ENCODE measurements around the gene PLS1. TPM values are rescaled to one million over a fixed set of nuclear protein-coding genes. Genes with fewer than 3 reads are reported as not detected.

PLS1 gene
- total and polyA plus RNA-seq, 4 donors: 9.3 to 45.4 (median 18.7) TPM

DNA sequence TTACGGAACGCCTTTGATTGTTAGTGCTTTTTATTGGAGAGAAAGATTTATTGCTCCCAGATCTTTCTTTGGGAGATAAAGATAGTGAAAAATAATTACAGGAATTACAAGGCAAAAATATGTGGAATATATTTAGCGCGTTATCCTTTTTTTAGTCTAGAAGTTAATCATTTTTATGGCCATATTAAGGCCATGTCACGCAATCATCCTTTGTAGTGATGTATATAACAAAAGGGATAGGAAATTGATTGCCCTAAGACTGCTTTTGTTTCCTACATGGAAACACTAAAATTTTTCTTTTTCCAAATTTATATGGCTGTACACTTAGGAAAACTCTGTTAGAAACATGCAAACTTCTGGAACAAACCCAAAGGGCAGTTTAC lies 129.2 kb downstream of the PLS1 start:
- H3K36me3 ChIP-seq (ENCODE audit: control insufficient read depth in 4 of 4, insufficient read depth in 4 of 4, low read length in 4 of 4): no peaks in the 10 kb centered on the region
- DNase-seq (peak in 1 of 3 donors; percentile 32), ATAC-seq (ENCODE audit: insufficient read depth, low FRiP score) (no peak)
- H3K27me3 ChIP-seq (ENCODE audit: control insufficient read depth in 3 of 3, insufficient read depth in 3 of 3, low read length in 2 of 3): peaks cover 0 to 2% (median 0%) of the 10 kb centered on the region in 3 donors
- no peaks in the 10 kb centered on the region for H3K9me3 ChIP-seq (ENCODE audit: control insufficient read depth in 4 of 4, insufficient read depth in 3 of 4, low read length in 3 of 4)
- TF ChIP-seq, protein P1, sequence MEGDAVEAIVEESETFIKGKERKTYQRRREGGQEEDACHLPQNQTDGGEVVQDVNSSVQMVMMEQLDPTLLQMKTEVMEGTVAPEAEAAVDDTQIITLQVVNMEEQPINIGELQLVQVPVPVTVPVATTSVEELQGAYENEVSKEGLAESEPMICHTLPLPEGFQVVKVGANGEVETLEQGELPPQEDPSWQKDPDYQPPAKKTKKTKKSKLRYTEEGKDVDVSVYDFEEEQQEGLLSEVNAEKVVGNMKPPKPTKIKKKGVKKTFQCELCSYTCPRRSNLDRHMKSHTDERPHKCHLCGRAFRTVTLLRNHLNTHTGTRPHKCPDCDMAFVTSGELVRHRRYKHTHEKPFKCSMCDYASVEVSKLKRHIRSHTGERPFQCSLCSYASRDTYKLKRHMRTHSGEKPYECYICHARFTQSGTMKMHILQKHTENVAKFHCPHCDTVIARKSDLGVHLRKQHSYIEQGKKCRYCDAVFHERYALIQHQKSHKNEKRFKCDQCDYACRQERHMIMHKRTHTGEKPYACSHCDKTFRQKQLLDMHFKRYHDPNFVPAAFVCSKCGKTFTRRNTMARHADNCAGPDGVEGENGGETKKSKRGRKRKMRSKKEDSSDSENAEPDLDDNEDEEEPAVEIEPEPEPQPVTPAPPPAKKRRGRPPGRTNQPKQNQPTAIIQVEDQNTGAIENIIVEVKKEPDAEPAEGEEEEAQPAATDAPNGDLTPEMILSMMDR (IDR thresholded peaks at IDR 0.05; ENCODE audit: control extremely low read depth, extremely low read depth): no peak
- H3K4me3 ChIP-seq: no peak overlapping the region
- peak overlapping the region; percentile 85 to 96 for H3K9ac ChIP-seq (ENCODE audit: insufficient read depth in 1 of 2, low read length in 2 of 2)
- peaks cover 0 to 15% (median 0%) of the 10 kb centered on the region in 5 donors for H3K4me1 ChIP-seq (ENCODE audit: control insufficient read depth in 5 of 5, insufficient read depth in 5 of 5, low read length in 5 of 5)
- WGBS, 2 donors: 73 to 82% methylated on average over 5 of the region's 5 CpGs
- no peak overlapping the region for H3K27ac ChIP-seq (ENCODE audit: low read depth in 1 of 2, low read length in 1 of 2)

DNA sequence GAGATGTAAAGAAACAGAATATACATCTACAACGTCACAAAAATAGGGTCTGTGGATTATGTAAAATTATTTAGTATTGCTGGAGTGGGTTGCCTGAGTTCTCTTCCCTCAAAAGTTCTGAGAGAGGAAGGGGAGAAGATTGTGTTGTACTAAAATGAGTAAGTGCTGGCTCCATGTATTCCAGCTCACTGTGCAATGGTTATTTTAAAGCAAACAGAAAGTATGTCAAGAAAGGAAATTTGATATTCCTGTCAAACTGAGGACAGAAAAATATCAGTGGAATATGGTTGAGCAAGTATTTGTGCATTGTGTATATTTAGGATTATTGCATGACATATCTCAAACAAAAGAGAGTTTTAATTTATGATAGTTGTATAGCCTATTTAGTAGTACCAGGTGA lies 129.8 kb downstream of the PLS1 start:
- Histone ChIP-seq H3K9ac (ENCODE audit: insufficient read depth in 1 of 2, low read length in 2 of 2) (no peak overlapping the region), H3K27ac (ENCODE audit: low read depth in 1 of 2, low read length in 1 of 2) (no peak overlapping the region), H3K4me1 (ENCODE audit: control insufficient read depth in 5 of 5, insufficient read depth in 5 of 5, low read length in 5 of 5) (peaks cover 0 to 15% (median 0%) of the 10 kb centered on the region in 5 donors), H3K9me3 (ENCODE audit: control insufficient read depth in 4 of 4, insufficient read depth in 3 of 4, low read length in 3 of 4) (no peaks in the 10 kb centered on the region), H3K27me3 (ENCODE audit: control insufficient read depth in 3 of 3, insufficient read depth in 3 of 3, low read length in 2 of 3) (peaks cover 0 to 2% (median 0%) of the 10 kb centered on the region in 3 donors), H3K4me3 (no peak overlapping the region), H3K36me3 (ENCODE audit: control insufficient read depth in 4 of 4, insufficient read depth in 4 of 4, low read length in 4 of 4) (no peaks in the 10 kb centered on the region)
- TF ChIP-seq, protein P1 (IDR thresholded peaks at IDR 0.05; ENCODE audit: control extremely low read depth, extremely low read depth): no peak
- ATAC-seq (ENCODE audit: insufficient read depth, low FRiP score): no peak
- no peak for DNase-seq
- WGBS, 2 donors: 67 to 73% methylated on average over 1 of the region's 1 CpG

DNA sequence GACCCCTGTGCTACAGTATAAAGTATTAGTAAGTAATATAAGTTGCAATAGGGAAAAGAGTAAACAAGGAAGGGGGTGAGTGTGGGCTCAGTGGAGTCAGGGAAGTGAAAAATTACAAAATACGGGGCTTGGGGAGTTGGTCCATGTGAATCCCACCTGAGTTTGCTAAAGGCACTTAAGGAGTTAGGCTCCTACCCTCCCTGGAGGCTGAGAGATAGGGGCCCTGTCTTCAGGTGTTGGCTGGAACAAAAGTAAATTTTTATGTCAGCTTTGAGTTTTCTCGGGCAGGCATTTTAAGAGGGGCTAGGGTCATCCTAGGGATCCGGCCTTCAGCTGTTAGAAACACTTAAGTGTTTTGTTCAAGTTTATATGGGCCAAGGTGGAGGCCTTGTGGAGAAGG lies 135.9 kb downstream of the PLS1 start:
- no peaks in the 10 kb centered on the region for H3K36me3 ChIP-seq (ENCODE audit: control insufficient read depth in 4 of 4, insufficient read depth in 4 of 4, low read length in 4 of 4)
- H3K4me1 ChIP-seq (ENCODE audit: control insufficient read depth in 5 of 5, insufficient read depth in 5 of 5, low read length in 5 of 5): peaks cover 0 to 5% (median 0%) of the 10 kb centered on the region in 5 donors
- no peak for ATAC-seq (ENCODE audit: insufficient read depth, low FRiP score)
- H3K27me3 ChIP-seq (ENCODE audit: control insufficient read depth in 3 of 3, insufficient read depth in 3 of 3, low read length in 2 of 3): no peaks in the 10 kb centered on the region
- WGBS, 2 donors: 90% methylated on average over 3 of the region's 3 CpGs
- TF ChIP-seq, protein P1 (IDR thresholded peaks at IDR 0.05; ENCODE audit: control extremely low read depth, extremely low read depth): no peak
- H3K4me3 ChIP-seq: no peak overlapping the region
- H3K27ac ChIP-seq (ENCODE audit: low read depth in 1 of 2, low read length in 1 of 2): no peak overlapping the region
- H3K9me3 ChIP-seq (ENCODE audit: control insufficient read depth in 4 of 4, insufficient read depth in 3 of 4, low read length in 3 of 4): no peaks in the 10 kb centered on the region
- H3K9ac ChIP-seq (ENCODE audit: insufficient read depth in 1 of 2, low read length in 2 of 2): no peak overlapping the region
- DNase-seq: no peak

DNA sequence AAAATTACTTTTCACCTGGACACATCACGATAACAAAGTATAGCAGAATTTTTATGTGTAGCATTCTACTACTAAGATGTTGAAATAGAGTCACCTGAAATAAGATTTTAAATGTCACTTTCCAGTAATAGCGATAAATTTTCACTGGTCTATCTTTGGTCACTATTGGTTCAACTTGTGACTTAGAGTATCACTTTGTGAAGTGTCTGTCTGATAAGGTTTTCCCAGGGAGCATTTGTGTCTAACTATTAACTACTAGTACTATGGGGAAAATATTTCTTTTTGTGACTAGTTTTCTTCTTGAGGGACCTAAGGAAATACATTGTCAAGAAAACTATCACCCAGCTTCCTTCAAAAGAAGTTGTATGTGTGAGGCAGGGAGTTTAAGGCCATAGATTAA lies 138.6 kb downstream of the PLS1 start:
- 97% methylated on average over 2 of the region's 2 CpGs for WGBS, 2 donors
- no peak for ATAC-seq (ENCODE audit: insufficient read depth, low FRiP score)

More for the DNA sequence above, 138.6 kb downstream of the PLS1 start:
- Histone ChIP-seq H3K27ac (ENCODE audit: low read depth in 1 of 2, low read length in 1 of 2) (no peak overlapping the region), H3K4me3 (no peak overlapping the region), H3K9ac (ENCODE audit: insufficient read depth in 1 of 2, low read length in 2 of 2) (no peak overlapping the region), H3K4me1 (ENCODE audit: control insufficient read depth in 5 of 5, insufficient read depth in 5 of 5, low read length in 5 of 5) (peaks cover 0 to 5% (median 0%) of the 10 kb centered on the region in 5 donors), H3K36me3 (ENCODE audit: control insufficient read depth in 4 of 4, insufficient read depth in 4 of 4, low read length in 4 of 4) (no peaks in the 10 kb centered on the region), H3K27me3 (ENCODE audit: control insufficient read depth in 3 of 3, insufficient read depth in 3 of 3, low read length in 2 of 3) (no peaks in the 10 kb centered on the region), H3K9me3 (ENCODE audit: control insufficient read depth in 4 of 4, insufficient read depth in 3 of 4, low read length in 3 of 4) (no peaks in the 10 kb centered on the region)
- TF ChIP-seq, protein P1 (IDR thresholded peaks at IDR 0.05; ENCODE audit: control extremely low read depth, extremely low read depth): no peak
- DNase-seq: no peak
